GM18517 (cell line): Measurements from ENCODE around the gene KIAA0825.
"Not testable (repeated sequence)": the region's sequence is repeated elsewhere in the genome, so short reads cannot be mapped to it uniquely, and the experiment has no call there.

Experiments used
- ATAC-seq: cut with Tn5 transposase; IDR thresholded peaks from one replicate; pipeline ENCODE4 v1.9.1; 2021; ENCODE audit warnings: mild to moderate bottlenecking, moderate library complexity; ENCODE audit not compliant: unreplicated experiment

The KIAA0825 gene

GRCh38 chr5:94199566-94199965, 418.8 kb downstream of the KIAA0825 start:
- no peak for ATAC-seq

- ATAC-seq = no peak
Measured at GRCh38 chr5:94197970-94198369, 420.4 kb downstream of the KIAA0825 start.

GRCh38 chr5:94196953-94197352, 421.5 kb downstream of the KIAA0825 start:
- ATAC-seq = no peak

- no peak for ATAC-seq
Measured at GRCh38 chr5:94192658-94193391, 425.6 kb downstream of the KIAA0825 start.

- ATAC-seq = no peak
Measured at GRCh38 chr5:94191604-94192003, 426.8 kb downstream of the KIAA0825 start.

GRCh38 chr5:94188725-94189124, 429.7 kb downstream of the KIAA0825 start:
- ATAC-seq = no peak

- no peak for ATAC-seq
Measured at GRCh38 chr5:94184870-94185269, 433.5 kb downstream of the KIAA0825 start.

- ATAC-seq = no peak
Measured at GRCh38 chr5:94181895-94182294, 436.5 kb downstream of the KIAA0825 start.

- no peak for ATAC-seq
Measured at GRCh38 chr5:94180761-94181160, 437.6 kb downstream of the KIAA0825 start.

- ATAC-seq = no peak
Measured at GRCh38 chr5:94175912-94176311, 442.5 kb downstream of the KIAA0825 start.

- ATAC-seq = no peak
Measured at GRCh38 chr5:94174748-94175411, 443.5 kb downstream of the KIAA0825 start.

GRCh38 chr5:94173100-94173499, 445.3 kb downstream of the KIAA0825 start:
- no peak for ATAC-seq

- not testable (repeated sequence) for ATAC-seq
Measured at GRCh38 chr5:94171070-94171469, 447.3 kb downstream of the KIAA0825 start.

- peak; percentile 85 for ATAC-seq
Measured at GRCh38 chr5:94170158-94170557, 448.2 kb downstream of the KIAA0825 start.

GRCh38 chr5:94168151-94168550, 450.3 kb downstream of the KIAA0825 start:
- no peak for ATAC-seq

GRCh38 chr5:94161801-94162200, 456.6 kb downstream of the KIAA0825 start:
- ATAC-seq = no peak

- ATAC-seq = no peak
Measured at GRCh38 chr5:94159144-94159543, 459.3 kb downstream of the KIAA0825 start.

GRCh38 chr5:94157704-94158539, 460.5 kb downstream of the KIAA0825 start:
- ATAC-seq = no peak

GRCh38 chr5:94154672-94155071, 463.7 kb downstream of the KIAA0825 start:
- no peak for ATAC-seq

- no peak for ATAC-seq
Measured at GRCh38 chr5:94153736-94154450, 464.5 kb downstream of the KIAA0825 start.

- ATAC-seq = not testable (repeated sequence)
Measured at GRCh38 chr5:94143621-94144020, 474.8 kb downstream of the KIAA0825 start.
